Fibroblast of lung (primary cell): Measurements from ENCODE around the gene PLEKHN1. TPM values are rescaled to one million over a fixed set of nuclear protein-coding genes. Genes with fewer than 3 reads are reported as not detected.
A peak's percentile ranks its signal among the peaks of the same experiment; 100 is the strongest.
"Not testable (repeated sequence)": the region's sequence is repeated elsewhere in the genome, so short reads cannot be mapped to it uniquely, and the experiment has no call there.

Source experiments
- DNase-seq, 2 donors: peaks; one replicate each; pipeline versions ENCODE4 v3.0.0 to v3.0.0-alpha.2; 2010; ENCODE audit warnings: low read depth in 2 of 2
- H2AFZ ChIP-seq: 2 replicates; pipeline ENCODE4 v1.5.1; 2012; ENCODE audit warnings: low read length, control low read depth, inconsistent platforms
- H3K27ac ChIP-seq: 2 replicates; pipeline ENCODE4 v1.5.1; 2011; ENCODE audit warnings: low read length, control low read depth; ENCODE audit not compliant: insufficient read depth
- H3K27me3 ChIP-seq: 2 replicates; pipeline ENCODE4 v1.5.1; 2011; ENCODE audit warnings: mild to moderate bottlenecking, low read length; ENCODE audit not compliant: control insufficient read depth, insufficient read depth
- H3K36me3 ChIP-seq: 2 replicates; pipeline ENCODE4 v1.5.1; 2011; ENCODE audit warnings: low read length; ENCODE audit not compliant: control insufficient read depth, insufficient read depth
- H3K4me1 ChIP-seq: 2 replicates; pipeline ENCODE4 v1.5.1; 2011; ENCODE audit warnings: low read length; ENCODE audit not compliant: control insufficient read depth, insufficient read depth; ENCODE audit errors: extremely low read depth
- H3K4me2 ChIP-seq: 2 replicates; pipeline ENCODE4 v1.5.1; 2011; ENCODE audit warnings: low read length, control low read depth; ENCODE audit not compliant: insufficient read depth; ENCODE audit errors: extremely low read depth
- H3K4me3 ChIP-seq, 4 experiments: fragments of 200-600 bp in 1 of 4; sonication (generic) in 1 of 4; replicated peaks in 1 of 4; 2 replicates each; pipeline ENCODE4 v1.5.1; 2011 to 2016; ENCODE audit warnings: low read length in 4 of 4, low read depth in 3 of 4, mild to moderate bottlenecking in 3 of 4, control low read depth in 2 of 4, inconsistent platforms in 1 of 4, mixed read lengths in 1 of 4; ENCODE audit not compliant: insufficient read depth in 1 of 4; ENCODE audit errors: control extremely low read depth in 1 of 4
- H3K79me2 ChIP-seq: 2 replicates; pipeline ENCODE4 v1.5.1; 2012; ENCODE audit warnings: mild to moderate bottlenecking, low read length, inconsistent platforms; ENCODE audit not compliant: control insufficient read depth, insufficient read depth
- H3K9ac ChIP-seq: 2 replicates; pipeline ENCODE4 v1.5.1; 2011; ENCODE audit warnings: mild to moderate bottlenecking, low read length, control low read depth; ENCODE audit not compliant: insufficient read depth
- H3K9me3 ChIP-seq: 2 replicates; pipeline ENCODE4 v1.5.1; 2012; ENCODE audit warnings: low read depth, low read length; ENCODE audit not compliant: control insufficient read depth, insufficient read depth
- H4K20me1 ChIP-seq: 2 replicates; pipeline ENCODE4 v1.5.1; 2011; ENCODE audit warnings: low read length; ENCODE audit not compliant: control insufficient read depth, insufficient read depth; ENCODE audit errors: extremely low read depth
- EZH2 ChIP-seq: IDR thresholded peaks from 2 replicates; pipeline ENCODE4 v1.5.1; 2012; ENCODE audit warnings: low read length, control low read depth, mild to moderate bottlenecking; ENCODE audit errors: missing control alignments
- polyA plus RNA-seq, 2 donors: library from polyadenylated mRNA; depleted of rRNA in 1 of 2; stranded (reverse) in 1 of 2; unstranded in 1 of 2; fragments of >200 nt; gene quantifications; 2 replicates each; pipeline ENCODE4 v1.2.1, GENCODE V29; 2011 to 2012; ENCODE audit warnings: missing spikeins in 1 of 2
- total RNA-seq: library from RNA; depleted of rRNA; stranded (reverse); fragments of >200 nt; gene quantifications from 2 replicates; pipeline ENCODE4 v1.2.1, GENCODE V29; 2014
- TF ChIP-seq, protein P1 (sequence below), 2 donors: IDR thresholded peaks in 1 of 2; conservative IDR thresholded peaks in 1 of 2; 1 replicate in 1 of 2; 2 replicates in 1 of 2; pipeline ENCODE4 v1.5.1; 2011 to 2012; ENCODE audit warnings: low read length in 2 of 2, control low read depth in 1 of 2, inconsistent platforms in 1 of 2, low read depth in 1 of 2, mild to moderate bottlenecking in 1 of 2

PLEKHN1 gene
- total and polyA plus RNA-seq, 2 donors (not counting 1 experiment from before 2014, with no cell fraction given): 0.17 to 0.41 TPM

DNA sequence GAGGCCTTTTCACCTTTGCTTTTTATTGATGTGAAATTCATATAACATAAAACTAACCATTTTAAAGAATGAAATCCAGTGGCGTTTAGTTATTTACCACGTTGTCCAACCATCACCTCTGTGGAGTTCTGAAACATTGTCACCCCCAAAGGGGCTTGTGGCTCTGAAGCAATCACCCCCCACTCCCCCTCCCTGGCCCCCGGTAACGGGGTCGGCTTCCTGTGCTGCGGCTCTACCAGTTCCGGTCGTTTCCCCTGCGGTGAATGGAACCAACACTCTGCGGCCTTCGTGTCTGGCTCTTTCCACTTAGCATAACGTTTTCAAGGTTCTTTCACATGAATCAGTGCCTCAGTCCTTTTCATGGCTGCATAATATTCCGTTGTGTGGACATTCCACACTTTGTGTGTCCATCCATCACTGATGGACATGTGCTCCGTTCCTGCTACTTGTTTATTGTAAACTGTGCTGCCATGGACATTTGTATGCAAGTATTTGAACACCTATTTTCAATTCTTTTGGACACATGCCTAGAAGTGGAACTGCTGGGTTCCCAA lies 45.2 kb downstream of the PLEKHN1 start:
- H4K20me1 ChIP-seq: no peaks in the 10 kb centered on the region
- H3K36me3 ChIP-seq: no peaks in the 10 kb centered on the region
- H3K4me1 ChIP-seq: peaks cover 3% of the 10 kb centered on the region
- no peak overlapping the region for H3K4me3 ChIP-seq
- H3K4me2 ChIP-seq: no peak overlapping the region
- no peaks in the 10 kb centered on the region for H3K79me2 ChIP-seq
- no peak for DNase-seq
- no peaks in the 10 kb centered on the region for H3K9me3 ChIP-seq
- H2AFZ ChIP-seq: no peak overlapping the region
- TF ChIP-seq, protein P1, sequence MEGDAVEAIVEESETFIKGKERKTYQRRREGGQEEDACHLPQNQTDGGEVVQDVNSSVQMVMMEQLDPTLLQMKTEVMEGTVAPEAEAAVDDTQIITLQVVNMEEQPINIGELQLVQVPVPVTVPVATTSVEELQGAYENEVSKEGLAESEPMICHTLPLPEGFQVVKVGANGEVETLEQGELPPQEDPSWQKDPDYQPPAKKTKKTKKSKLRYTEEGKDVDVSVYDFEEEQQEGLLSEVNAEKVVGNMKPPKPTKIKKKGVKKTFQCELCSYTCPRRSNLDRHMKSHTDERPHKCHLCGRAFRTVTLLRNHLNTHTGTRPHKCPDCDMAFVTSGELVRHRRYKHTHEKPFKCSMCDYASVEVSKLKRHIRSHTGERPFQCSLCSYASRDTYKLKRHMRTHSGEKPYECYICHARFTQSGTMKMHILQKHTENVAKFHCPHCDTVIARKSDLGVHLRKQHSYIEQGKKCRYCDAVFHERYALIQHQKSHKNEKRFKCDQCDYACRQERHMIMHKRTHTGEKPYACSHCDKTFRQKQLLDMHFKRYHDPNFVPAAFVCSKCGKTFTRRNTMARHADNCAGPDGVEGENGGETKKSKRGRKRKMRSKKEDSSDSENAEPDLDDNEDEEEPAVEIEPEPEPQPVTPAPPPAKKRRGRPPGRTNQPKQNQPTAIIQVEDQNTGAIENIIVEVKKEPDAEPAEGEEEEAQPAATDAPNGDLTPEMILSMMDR (conservative IDR thresholded peaks at IDR 0.05 in 1 of 2, IDR thresholded peaks at IDR 0.05 in 1 of 2; ENCODE audit: low read depth in 1 of 2, low read length in 2 of 2): no peak
- no peak for TF ChIP-seq EZH2
- H3K9ac ChIP-seq: no peak overlapping the region
- H3K27ac ChIP-seq: no peak overlapping the region
- no peaks in the 10 kb centered on the region for H3K27me3 ChIP-seq

DNA sequence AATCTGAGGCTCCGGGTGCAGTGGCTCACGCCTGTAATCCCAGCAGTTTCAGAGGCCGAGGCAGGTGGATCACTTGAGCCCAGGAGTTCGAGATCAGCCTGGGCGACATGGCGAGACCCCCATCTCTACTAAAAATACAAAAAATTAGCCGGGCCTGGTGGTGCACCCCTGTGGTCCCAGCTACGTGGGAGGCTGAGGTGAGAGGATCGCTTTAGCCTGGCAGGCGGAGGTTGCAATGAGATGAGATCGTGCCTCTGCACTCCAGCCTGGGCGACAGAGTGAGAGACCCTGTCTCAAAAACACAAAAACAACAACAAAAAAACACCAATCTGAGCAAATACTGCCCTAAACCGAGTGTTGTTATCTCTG lies 46.4 kb downstream of the PLEKHN1 start:
- not testable (repeated sequence) for H3K9me3 ChIP-seq, H3K4me1 ChIP-seq, H3K27me3 ChIP-seq, H3K79me2 ChIP-seq, H4K20me1 ChIP-seq, DNase-seq, H3K36me3 ChIP-seq
- Histone ChIP-seq H3K4me3 (peak overlapping the region; percentile 40 to 89 (median 88)), H2AFZ (peak overlapping the region; percentile 81), H3K4me2 (peak overlapping the region; percentile 18), H3K27ac (peak overlapping the region; percentile 89), H3K9ac (peak overlapping the region; percentile 1)

DNA sequence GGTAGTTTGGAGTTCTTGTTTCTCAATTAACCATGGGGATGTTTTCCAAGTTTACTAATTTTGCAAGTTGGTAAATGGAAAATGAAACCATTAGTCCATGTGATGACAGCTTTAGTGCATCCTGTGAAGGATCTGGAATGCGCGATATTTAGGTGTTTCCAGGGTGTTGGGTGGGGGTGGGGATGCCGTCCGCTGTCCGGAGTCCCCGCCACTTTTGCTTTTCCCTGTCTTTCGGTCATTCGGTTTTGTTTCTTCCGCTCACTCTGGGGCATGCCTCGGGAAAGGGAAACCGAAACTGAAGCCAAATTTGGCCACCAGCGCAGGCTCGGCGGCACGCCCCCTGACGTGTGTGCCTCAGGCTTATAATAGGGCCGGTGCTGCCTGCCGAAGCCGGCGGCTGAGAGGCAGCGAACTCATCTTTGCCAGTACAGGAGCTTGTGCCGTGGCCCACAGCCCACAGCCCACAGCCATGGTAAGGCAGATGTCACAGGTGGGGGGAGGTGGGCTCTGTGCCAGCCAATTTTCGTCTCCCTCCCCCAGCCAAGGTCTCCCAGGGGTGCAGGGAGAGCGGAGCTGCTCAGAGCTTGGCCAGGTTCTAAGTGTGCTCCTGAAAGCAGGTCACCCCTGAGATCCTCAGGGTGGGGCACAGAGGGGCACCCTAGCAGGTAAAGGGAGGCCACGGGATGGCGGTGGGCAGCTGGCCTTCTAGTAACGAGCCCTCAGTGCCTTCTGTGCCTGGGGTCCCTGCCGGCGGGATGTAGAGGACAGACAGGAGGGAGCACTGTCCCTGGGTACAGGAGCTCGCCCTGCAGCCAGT lies 47.0 kb downstream of the PLEKHN1 start, which contains the start of gene ISG15:
Gene ISG15, plus strand, starts transcription at position 393 of the 817 bp plus-strand sequence. Its CDS starts 77 bp downstream, at position 470.
- H3K4me1 ChIP-seq: peaks cover 3% of the 10 kb centered on the region
- H3K27ac ChIP-seq: peak within 1 kb of the TSS; percentile 89
- no peaks in the 10 kb centered on the region for H4K20me1 ChIP-seq
- H3K36me3 ChIP-seq: no peaks in the 10 kb centered on the region
- DNase-seq: peak; percentile 83 to 85
- H3K4me3 ChIP-seq: peak within 1 kb of the TSS; percentile 40 to 89 (median 88)
- H3K9ac ChIP-seq: peak within 1 kb of the TSS; percentile 79
- no peaks in the 10 kb centered on the region for H3K79me2 ChIP-seq
- peak within 1 kb of the TSS; percentile 99 for H3K4me2 ChIP-seq
- no peaks in the 10 kb centered on the region for H3K27me3 ChIP-seq
- H3K9me3 ChIP-seq: no peaks in the 10 kb centered on the region
- TF ChIP-seq, protein P1 (conservative IDR thresholded peaks at IDR 0.05 in 1 of 2, IDR thresholded peaks at IDR 0.05 in 1 of 2; ENCODE audit: low read depth in 1 of 2, low read length in 2 of 2): no peak
- no peak for TF ChIP-seq EZH2
- peak within 1 kb of the TSS; percentile 82 for H2AFZ ChIP-seq
